SU-DHL-6 (cell line): Measurements from ENCODE around the gene ESRP2.

Experiments used
- CTCF ChIP-seq: fragments of 200-600 bp; sonication (generic); IDR thresholded peaks from one replicate; pipeline ENCODE4 v1.5.1; 2017; ENCODE audit warnings: antibody characterized with exemption, mild to moderate bottlenecking, low read length, moderate library complexity; ENCODE audit not compliant: insufficient read depth, poor library complexity, severe bottlenecking
- EZH2phosphoT487 ChIP-seq: fragments of 200-600 bp; sonication (generic), shearing (Covaris generic); conservative IDR thresholded peaks from 2 replicates; pipeline ENCODE4 v1.6.1; 2018; ENCODE audit warnings: mild to moderate bottlenecking, antibody characterized with exemption, low read length, moderate library complexity, mixed read lengths

DNA sequence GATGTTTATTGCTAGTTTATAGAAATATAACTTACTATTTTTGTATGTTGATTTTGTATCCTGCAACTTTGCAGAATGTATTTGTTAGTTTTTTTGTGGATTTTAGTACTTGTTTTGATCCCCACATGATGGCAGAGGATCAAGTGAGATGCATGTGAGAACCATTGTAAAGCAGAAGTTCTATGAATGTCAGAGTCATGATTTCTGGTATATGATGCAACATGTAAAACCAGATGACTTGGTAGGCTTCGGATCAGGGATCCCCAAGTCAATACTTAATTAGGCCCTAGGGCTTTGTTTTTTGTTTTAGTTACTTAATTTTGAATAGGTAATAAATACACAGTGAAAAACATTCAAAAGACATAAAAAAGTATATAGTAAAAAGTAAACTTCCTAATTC is 45.8 kb downstream of the ESRP2 start:
- TF ChIP-seq CTCF (no peak), EZH2phosphoT487 (no peak)
